Measurements from ENCODE around the gene APOBEC3H.
"Not testable (repeated sequence)": the region's sequence is repeated elsewhere in the genome, so short reads cannot be mapped to it uniquely, and the experiment has no call there.

- TF ChIP-seq, protein P1, sequence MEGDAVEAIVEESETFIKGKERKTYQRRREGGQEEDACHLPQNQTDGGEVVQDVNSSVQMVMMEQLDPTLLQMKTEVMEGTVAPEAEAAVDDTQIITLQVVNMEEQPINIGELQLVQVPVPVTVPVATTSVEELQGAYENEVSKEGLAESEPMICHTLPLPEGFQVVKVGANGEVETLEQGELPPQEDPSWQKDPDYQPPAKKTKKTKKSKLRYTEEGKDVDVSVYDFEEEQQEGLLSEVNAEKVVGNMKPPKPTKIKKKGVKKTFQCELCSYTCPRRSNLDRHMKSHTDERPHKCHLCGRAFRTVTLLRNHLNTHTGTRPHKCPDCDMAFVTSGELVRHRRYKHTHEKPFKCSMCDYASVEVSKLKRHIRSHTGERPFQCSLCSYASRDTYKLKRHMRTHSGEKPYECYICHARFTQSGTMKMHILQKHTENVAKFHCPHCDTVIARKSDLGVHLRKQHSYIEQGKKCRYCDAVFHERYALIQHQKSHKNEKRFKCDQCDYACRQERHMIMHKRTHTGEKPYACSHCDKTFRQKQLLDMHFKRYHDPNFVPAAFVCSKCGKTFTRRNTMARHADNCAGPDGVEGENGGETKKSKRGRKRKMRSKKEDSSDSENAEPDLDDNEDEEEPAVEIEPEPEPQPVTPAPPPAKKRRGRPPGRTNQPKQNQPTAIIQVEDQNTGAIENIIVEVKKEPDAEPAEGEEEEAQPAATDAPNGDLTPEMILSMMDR (IDR thresholded peaks at IDR 0.05 in 2 of 3, conservative IDR thresholded peaks at IDR 0.05 in 1 of 3; ENCODE audit: borderline replicate concordance in 1 of 3, insufficient read depth in 1 of 3, low read depth in 2 of 3, low read length in 2 of 3), result not testable (repeated sequence)
- TF ChIP-seq ZFX (IDR thresholded peaks at IDR 0.05); REST (IDR thresholded peaks at IDR 0.05; ENCODE audit: low read depth); POLR2AphosphoS5 (IDR thresholded peaks at IDR 0.05; ENCODE audit: low read depth, low read length); POLR2A (IDR thresholded peaks at IDR 0.05; ENCODE audit: borderline replicate concordance, extremely low read depth, insufficient read depth, insufficient read length): not testable (repeated sequence)
Observed at GRCh38 chr22:39077026-39077840, 19.8 kb upstream of the APOBEC3H start, which contains the start of gene APOBEC3G.

All from HCT116 (cell line).